ENCODE measurements around the gene ZC3H12D. TPM values are rescaled to one million over a fixed set of nuclear protein-coding genes. Genes with fewer than 3 reads are reported as not detected.
A peak's percentile ranks its signal among the peaks of the same experiment; 100 is the strongest.

Gene ZC3H12D
- total and polyA plus RNA-seq, 2 of the 13 experiments (the other 11 are each of a cell fraction or from before 2014, with no cell fraction given) = 1.2 to 2.7 TPM

- TF ChIP-seq RARG (CRISPR knock-in tag; IDR thresholded peaks at IDR 0.05; ENCODE audit: low read depth) (no peak), PATZ1 (CRISPR knock-in tag; IDR thresholded peaks at IDR 0.05) (no peak), NR2F2 (IDR thresholded peaks at IDR 0.05; ENCODE audit: borderline replicate concordance, low read depth) (no peak), SNAPC4 (CRISPR knock-in tag; IDR thresholded peaks at IDR 0.05) (no peak), CEBPG (CRISPR knock-in tag; IDR thresholded peaks at IDR 0.05) (no peak), HNRNPK (IDR thresholded peaks at IDR 0.05; ENCODE audit: low read depth, low read length, poor library complexity, severe bottlenecking) (no peak), PTBP1 (IDR thresholded peaks at IDR 0.05; ENCODE audit: low read depth, low read length, poor library complexity, severe bottlenecking) (no peak), KLF12 (CRISPR knock-in tag; IDR thresholded peaks at IDR 0.05; ENCODE audit: borderline replicate concordance) (peak; percentile 74; the same call in 1 of the 2 replicates), FOXO4 (CRISPR knock-in tag; conservative IDR thresholded peaks at IDR 0.05) (no peak), PLRG1 (conservative IDR thresholded peaks at IDR 0.05) (no peak), DMAP1 (CRISPR knock-in tag; IDR thresholded peaks at IDR 0.05) (no peak), IRF2 (CRISPR knock-in tag; IDR thresholded peaks at IDR 0.05) (no peak), FOXP1 (IDR thresholded peaks at IDR 0.05) (no peak), FOXP1 (CRISPR knock-in tag; IDR thresholded peaks at IDR 0.05) (no peak), IRF9 (CRISPR knock-in tag; IDR thresholded peaks at IDR 0.05; ENCODE audit: borderline replicate concordance) (no peak), ZNF713 (CRISPR knock-in tag; IDR thresholded peaks at IDR 0.05) (no peak), FOXO1 (CRISPR knock-in tag; IDR thresholded peaks at IDR 0.05) (no peak), EZH2 (conservative IDR thresholded peaks at IDR 0.05; ENCODE audit: low read depth, low read length) (no peak), CHD2 (IDR thresholded peaks at IDR 0.05; ENCODE audit: low read depth, low read length) (no peak), JDP2 (CRISPR knock-in tag; IDR thresholded peaks at IDR 0.05; ENCODE audit: borderline replicate concordance) (no peak)
These were observed 43.8 kb downstream of the ZC3H12D start (continued) for GRCh38 chr6:149440735-149441671.

Measured in HepG2 (cell line).